HG03025 (cell line): ENCODE results near the gene PTPRN2.

Source experiments
- ATAC-seq: cut with Tn5 transposase; IDR thresholded peaks from one replicate; pipeline ENCODE4 v1.9.1; 2021; ENCODE audit warnings: mild to moderate bottlenecking, moderate library complexity; ENCODE audit not compliant: unreplicated experiment, low FRiP score

PTPRN2 gene

GRCh38 chr7:157969995-157970394, 617.6 kb downstream of the PTPRN2 start:
- ATAC-seq = no peak

- ATAC-seq = no peak
These were observed 621.1 kb downstream of the PTPRN2 start for GRCh38 chr7:157966490-157966889.

GRCh38 chr7:157964521-157964920, 623.1 kb downstream of the PTPRN2 start:
- ATAC-seq = no peak

- no peak for ATAC-seq
These were observed 623.6 kb downstream of the PTPRN2 start for GRCh38 chr7:157964016-157964415.

- ATAC-seq = no peak
These were observed 624.1 kb downstream of the PTPRN2 start for GRCh38 chr7:157963526-157963925.

GRCh38 chr7:157962458-157963306, 624.9 kb downstream of the PTPRN2 start:
- no peak for ATAC-seq

- ATAC-seq = no peak
These were observed 625.7 kb downstream of the PTPRN2 start for GRCh38 chr7:157961731-157962457.

- no peak for ATAC-seq
These were observed 632.1 kb downstream of the PTPRN2 start for GRCh38 chr7:157955348-157955999.

- ATAC-seq = no peak
These were observed 632.7 kb downstream of the PTPRN2 start for GRCh38 chr7:157954901-157955300.

- ATAC-seq = no peak
These were observed 634.6 kb downstream of the PTPRN2 start for GRCh38 chr7:157952841-157953645.

- ATAC-seq = no peak
These were observed 635.5 kb downstream of the PTPRN2 start for GRCh38 chr7:157952050-157952667.

- no peak for ATAC-seq
These were observed 636.1 kb downstream of the PTPRN2 start for GRCh38 chr7:157951300-157952049.

- ATAC-seq = no peak
These were observed 637.9 kb downstream of the PTPRN2 start for GRCh38 chr7:157949711-157950110.

- no peak for ATAC-seq
These were observed 640.1 kb downstream of the PTPRN2 start for GRCh38 chr7:157947504-157947903.

- no peak for ATAC-seq
These were observed 641.1 kb downstream of the PTPRN2 start for GRCh38 chr7:157946398-157947060.

GRCh38 chr7:157945401-157945800, 642.2 kb downstream of the PTPRN2 start:
- ATAC-seq = no peak

- ATAC-seq = no peak
These were observed 642.8 kb downstream of the PTPRN2 start for GRCh38 chr7:157944734-157945291.

- ATAC-seq = no peak
These were observed 643.6 kb downstream of the PTPRN2 start for GRCh38 chr7:157944051-157944450.
